CD4-positive, alpha-beta T cell treated with Interleukin-6 at 100 ng/mL for 8 hours (primary cell): ENCODE data around the gene SLC27A5.
"Not testable (repeated sequence)": the region's sequence is repeated elsewhere in the genome, so short reads cannot be mapped to it uniquely, and the experiment has no call there.

Experiments
- DNase-seq: peaks from one replicate; pipeline ENCODE4 v3.0.0-alpha.2; 2020; ENCODE audit warnings: mixed read lengths, low spot score

SLC27A5 gene

DNA sequence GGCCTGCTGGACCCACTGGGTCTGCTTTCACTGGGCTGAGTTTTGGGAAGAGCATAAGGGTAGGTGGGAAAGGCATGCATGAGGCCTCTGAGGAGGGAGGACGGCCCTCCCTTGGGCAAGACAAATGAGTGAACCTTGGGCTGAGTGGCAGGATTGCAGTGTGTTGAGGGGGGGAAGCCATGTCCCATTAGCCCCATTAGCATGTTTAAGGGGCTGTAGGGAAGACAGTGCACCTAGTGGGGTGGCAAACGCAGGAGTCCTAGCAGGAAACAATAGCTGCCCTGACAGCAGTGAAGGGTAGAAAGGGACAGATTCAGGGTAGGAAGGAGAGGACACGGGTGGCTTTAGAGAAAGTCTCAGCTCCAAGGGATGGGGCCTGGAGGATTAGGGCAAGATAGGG lies 10.9 kb upstream of the SLC27A5 start:
- DNase-seq = no peak

DNA sequence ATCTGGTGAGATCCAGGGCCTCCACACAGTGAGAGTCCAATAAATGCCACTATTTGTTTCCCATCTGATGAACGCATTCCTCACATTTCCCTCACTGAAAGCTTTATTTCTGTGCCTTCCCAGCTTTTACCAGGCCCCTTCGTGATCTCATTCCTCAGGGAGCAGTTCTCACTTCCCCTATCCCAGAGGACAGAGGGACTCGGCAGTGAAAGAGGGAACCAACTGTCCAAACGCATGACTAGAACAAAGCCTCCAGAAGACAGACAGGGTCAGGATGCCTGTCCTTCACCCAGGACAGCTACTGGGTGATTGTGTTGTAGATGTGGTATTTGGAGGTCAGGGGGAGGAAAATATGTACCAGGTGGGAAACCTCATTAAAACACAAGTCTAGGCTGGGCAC lies 9.9 kb upstream of the SLC27A5 start:
- no peak for DNase-seq

- no peak for DNase-seq
Measured at GRCh38 chr19:58520257-58520599, 8.4 kb upstream of the SLC27A5 start.

DNA sequence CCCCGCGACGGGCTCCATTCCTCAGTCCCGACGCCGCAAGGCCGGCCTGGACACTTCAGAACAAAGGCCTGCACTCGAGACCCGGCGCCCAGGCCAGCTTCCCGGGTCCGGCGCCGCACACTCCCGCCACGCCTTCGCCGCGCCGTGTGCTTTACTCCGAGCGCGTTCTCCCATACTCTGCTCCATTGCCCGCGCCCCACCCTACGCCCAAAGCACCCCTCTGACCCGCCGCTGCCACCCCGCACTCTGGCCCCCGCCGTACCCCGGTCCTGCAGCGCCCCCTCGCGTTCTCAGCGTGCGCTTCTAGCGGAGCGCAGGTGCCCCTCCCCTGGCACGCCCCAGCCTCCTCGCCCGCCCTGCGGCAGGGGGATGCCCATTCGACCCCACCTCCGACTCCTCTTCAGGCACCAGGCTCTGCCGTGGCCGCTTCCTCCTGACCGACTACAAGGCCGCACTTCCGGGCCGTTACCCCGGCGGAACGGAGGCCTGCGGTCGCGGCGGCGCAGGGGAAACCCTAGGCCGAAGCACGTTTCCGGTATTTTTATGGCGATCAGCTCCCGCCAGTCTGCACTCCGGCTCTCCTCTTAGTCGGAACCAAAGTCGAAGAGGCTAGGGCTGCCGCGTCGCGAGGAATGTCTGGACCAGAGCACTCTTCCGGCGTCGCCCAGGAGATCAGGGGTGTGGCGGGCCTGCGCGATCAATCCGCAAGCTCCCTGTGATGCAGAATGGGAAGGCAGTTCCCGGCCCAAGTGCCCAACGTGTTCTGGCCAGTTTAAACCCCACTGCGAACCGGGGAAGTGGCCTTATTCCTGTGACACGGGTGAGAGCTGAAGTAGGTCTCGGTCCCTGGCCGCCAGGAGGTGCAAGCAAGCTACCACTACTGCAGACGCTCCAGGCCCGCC lies 7.8 kb upstream of the SLC27A5 start, which contains the start of gene ZBTB45:
Gene ZBTB45 (minus strand): TSS at position 456 of the 902 bp plus-strand sequence. CDS start 2,137 bp downstream, outside the sequence.
- peak; percentile 86 for DNase-seq

- DNase-seq = peak; percentile 43
Measured at GRCh38 chr19:58519087-58519354, 7.2 kb upstream of the SLC27A5 start.

DNA sequence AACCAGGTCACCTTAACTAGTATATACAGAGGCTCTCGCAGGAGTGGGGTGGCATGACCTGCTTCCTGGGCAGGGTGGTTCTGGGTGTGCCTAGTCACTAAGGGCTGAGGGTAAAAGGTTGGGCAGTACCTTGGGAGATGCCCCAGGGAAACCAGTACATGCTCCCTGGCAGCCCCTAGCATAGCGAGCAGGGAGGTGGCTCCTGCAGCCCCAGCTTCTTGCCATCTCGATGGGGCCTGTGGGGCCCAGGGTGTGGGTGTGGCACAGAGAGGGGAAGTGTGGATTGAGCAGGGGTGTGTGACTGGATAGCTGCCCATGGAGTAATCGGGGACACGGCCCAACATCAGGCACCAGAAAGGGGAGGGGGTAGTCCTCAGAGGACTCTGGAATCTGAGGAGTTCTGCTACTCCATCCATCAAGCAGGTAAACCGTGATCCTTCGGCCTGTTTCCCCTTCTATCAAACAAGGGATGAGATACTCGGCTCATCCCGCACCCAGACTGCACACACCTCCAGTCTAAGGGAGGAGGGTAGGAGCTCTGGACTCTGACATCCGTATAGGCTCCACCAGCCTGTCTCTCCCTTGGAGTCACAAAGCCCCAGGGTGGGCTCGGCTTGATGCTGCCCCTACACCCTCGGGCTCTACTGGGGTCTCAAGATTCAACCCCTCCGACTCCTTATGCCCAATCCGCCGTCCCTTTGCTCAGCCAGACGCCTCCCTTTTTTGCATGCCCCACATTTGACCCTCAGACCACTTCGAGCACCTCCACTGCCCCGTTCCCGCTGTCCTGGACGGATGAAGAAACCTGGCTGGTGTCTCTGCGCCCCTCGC lies 6.7 kb upstream of the SLC27A5 start:
- DNase-seq = no peak

- DNase-seq = no peak
Measured at GRCh38 chr19:58516964-58517833, 5.4 kb upstream of the SLC27A5 start.

GRCh38 chr19:58516246-58516836 lies 4.5 kb upstream of the SLC27A5 start:
- no peak for DNase-seq

- no peak for DNase-seq
Measured at GRCh38 chr19:58515259-58515658, 3.5 kb upstream of the SLC27A5 start.

GRCh38 chr19:58514564-58515022 lies 2.8 kb upstream of the SLC27A5 start:
- DNase-seq = no peak

DNA sequence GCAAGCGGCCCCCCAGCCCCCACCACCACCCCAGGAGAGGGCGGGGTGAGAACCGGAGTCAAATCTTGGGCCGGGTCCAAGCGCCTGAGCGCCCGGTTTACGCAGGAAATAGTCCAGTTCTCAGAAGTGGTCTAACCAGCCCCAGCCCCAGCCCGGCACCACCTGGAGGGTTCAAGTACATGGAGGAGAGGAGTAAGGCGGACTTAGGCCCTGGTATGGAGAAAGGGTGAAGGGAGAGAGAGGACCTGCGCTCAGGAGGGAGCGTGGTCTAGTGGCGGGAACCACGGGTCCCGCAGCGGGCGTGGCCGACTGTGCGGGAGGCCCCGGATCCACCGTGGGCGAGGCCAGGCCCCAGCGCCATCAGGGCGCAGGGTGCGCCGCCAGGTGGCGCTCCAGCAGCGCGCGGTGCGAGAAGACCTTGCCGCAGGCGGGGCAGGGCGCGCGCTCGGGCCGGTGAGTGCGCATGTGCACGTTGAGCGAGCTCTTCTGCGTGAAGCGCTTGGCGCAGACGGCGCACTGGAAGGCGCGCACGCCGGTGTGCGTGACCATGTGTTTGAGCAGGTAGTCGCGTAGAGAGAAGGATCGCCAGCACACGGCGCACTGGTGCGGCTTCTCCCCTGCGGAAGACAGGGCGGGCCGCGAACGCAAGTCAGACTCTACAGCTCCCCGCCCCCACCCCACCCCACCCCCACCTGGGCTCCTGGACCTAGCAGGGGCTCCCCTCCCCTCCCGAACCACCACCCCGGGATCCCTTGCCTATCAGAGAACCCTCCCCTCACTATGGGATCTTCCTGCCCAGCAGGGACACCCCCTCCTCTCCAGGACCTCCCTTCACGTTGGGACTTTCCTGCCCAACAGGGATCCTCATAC lies 2.1 kb upstream of the SLC27A5 start:
- peak; percentile 94 for DNase-seq

DNA sequence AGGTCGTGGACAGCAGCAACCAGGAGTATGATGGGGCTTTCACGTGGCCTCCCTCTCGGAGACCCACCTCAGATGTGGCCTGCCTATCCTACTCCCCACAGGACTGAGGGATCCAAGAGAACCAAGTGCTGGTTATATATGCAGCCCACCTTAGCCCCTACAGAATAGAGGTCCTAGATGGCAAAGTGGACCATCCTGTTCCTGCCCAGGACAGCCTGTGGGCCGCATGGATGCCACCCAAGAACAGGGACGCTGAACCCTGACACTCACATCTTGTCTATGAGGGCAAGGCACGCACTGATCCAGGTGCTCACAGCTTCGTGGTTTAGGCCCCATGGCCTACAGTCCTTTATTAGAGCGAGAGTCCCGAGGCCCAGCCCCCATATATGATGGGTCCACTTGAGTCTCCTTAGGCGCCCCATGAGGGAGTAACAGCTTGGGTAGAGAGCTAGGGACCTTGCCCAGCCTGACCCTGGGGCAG lies 1.5 kb upstream of the SLC27A5 start:
- DNase-seq = no peak

- DNase-seq = no peak
Measured at GRCh38 chr19:58510084-58510862, 1.5 kb downstream of the SLC27A5 start.

GRCh38 chr19:58509731-58510083 lies 2.1 kb downstream of the SLC27A5 start:
- no peak for DNase-seq

DNA sequence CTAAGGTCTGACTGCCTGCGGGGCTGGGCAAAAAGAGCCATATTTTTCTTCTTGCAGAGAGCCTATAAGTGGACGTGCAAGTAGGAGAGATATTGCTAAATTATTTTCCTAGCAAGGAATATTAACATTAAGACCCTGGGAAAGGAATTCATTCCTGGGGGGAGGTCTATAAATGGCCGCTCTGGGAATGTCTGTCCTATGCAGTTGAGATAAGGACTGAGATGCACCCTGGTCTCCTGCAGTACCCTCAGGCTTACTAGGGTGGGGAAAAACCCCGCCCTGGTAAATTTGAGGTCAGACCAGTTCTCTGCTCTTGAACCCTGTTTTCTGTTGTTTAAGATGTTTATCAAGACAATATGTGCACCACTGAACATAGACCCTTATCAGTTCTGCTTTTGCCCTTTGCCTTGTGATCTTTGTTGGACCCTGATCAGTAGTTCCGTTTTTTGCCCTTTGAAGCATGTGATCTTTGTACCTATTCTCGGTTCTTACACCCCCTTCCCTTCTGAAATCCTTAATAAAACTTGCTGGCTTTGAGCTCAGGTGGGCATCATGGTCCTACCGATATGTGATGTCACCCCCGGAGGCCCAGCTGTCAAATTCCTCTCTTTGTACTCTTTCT lies 4.1 kb downstream of the SLC27A5 start:
- not testable (repeated sequence) for DNase-seq

- DNase-seq = no peak
Measured at GRCh38 chr19:58500242-58500641, 11.6 kb downstream of the SLC27A5 start.

- DNase-seq = peak; percentile 96
Measured at GRCh38 chr19:58499021-58499927, 12.5 kb downstream of the SLC27A5 start.

GRCh38 chr19:58498316-58499020 lies 13.3 kb downstream of the SLC27A5 start:
- no peak for DNase-seq
